Uterus (tissue), 2 donors: Measurements from ENCODE around the gene SYF2.

ENCODE experiments used
- CTCF ChIP-seq, 4 experiments: fragments of 200-600 bp in 2 of 4; fragments of 450-650 bp in 2 of 4; sonication (generic) in 2 of 4; IDR thresholded peaks; one replicate each; pipeline ENCODE4 v1.5.1; 2016 to 2019; ENCODE audit warnings: antibody characterized with exemption in 4 of 4, mild to moderate bottlenecking in 2 of 4, moderate library complexity in 1 of 4
- POLR2A ChIP-seq, 2 donors: fragments of 450-650 bp; IDR thresholded peaks; one replicate each; pipeline ENCODE4 v1.6.1; 2016; ENCODE audit warnings: antibody characterized with exemption in 2 of 2, mild to moderate bottlenecking in 1 of 2, moderate library complexity in 1 of 2

- no peak for TF ChIP-seq CTCF (IDR thresholded peaks at IDR 0.05)
- peak; percentile 33 to 74 for TF ChIP-seq POLR2A (IDR thresholded peaks at IDR 0.05)
Observed at GRCh38 chr1:25232027-25232865, at the start of gene SYF2.
